Adrenal gland (tissue), 12 donors: ENCODE measurements around the gene SHROOM2. TPM values are rescaled to one million over a fixed set of nuclear protein-coding genes. Genes with fewer than 3 reads are reported as not detected.

ENCODE experiments used
- DNase-seq, 7 donors: peaks; one replicate each; pipeline ENCODE4 v3.0.0-alpha.2; 2019 to 2020
- H3K27ac ChIP-seq, 5 donors: fragments of 200-600 bp; sonication (generic) in 4 of 5; 1 replicate in 3 of 5; 2 replicates in 2 of 5; pipeline versions ENCODE4 v1.5.1 to v1.8.0; 2016 to 2020; ENCODE audit warnings: mild to moderate bottlenecking in 1 of 5
- H3K27me3 ChIP-seq: fragments of 200-600 bp; 2 replicates; pipeline ENCODE4 v1.8.0; 2021
- H3K36me3 ChIP-seq, 2 donors: fragments of 200-600 bp; replicated peaks in 1 of 2; 1 replicate in 1 of 2; 2 replicates in 1 of 2; pipeline versions ENCODE4 v1.5.1 to v1.8.0; 2018 to 2022
- H3K4me1 ChIP-seq, 2 donors: fragments of 200-600 bp; replicated peaks in 1 of 2; 1 replicate in 1 of 2; 2 replicates in 1 of 2; pipeline versions ENCODE4 v1.5.1 to v1.8.0; 2018 to 2021
- H3K4me3 ChIP-seq, 4 donors: fragments of 200-600 bp; sonication (generic) in 3 of 4; one replicate each; pipeline ENCODE4 v1.5.1; 2016 to 2018
- H3K9me3 ChIP-seq, 3 donors: fragments of 200-600 bp; sonication (generic) in 1 of 3; replicated peaks in 1 of 3; 1 replicate in 2 of 3; 2 replicates in 1 of 3; pipeline versions ENCODE4 v1.5.1 to v1.8.0; 2016 to 2021
- POLR2A ChIP-seq, 2 donors: fragments of 450-650 bp; IDR thresholded peaks; one replicate each; pipeline ENCODE4 v1.6.1; 2017; ENCODE audit warnings: antibody characterized with exemption in 2 of 2, mild to moderate bottlenecking in 2 of 2, moderate library complexity in 1 of 2
- WGBS, 4 donors: extraction: QIAGEN DNeasy Blood & Tissue Kit in 2 of 4; methylation state at CpG; one replicate each; pipeline versions ENCODE4 v1.1.5 to v1.1.7; 2013 to 2017; 5-methylcytosine and 5-hydroxymethylcytosine counted together
- intact Hi-C, 2 donors: fragments of 100-400 bp; cut with DNase I; formaldehyde crosslinking; loops; one replicate each; pipeline versions ENCODE4 v1.14.1 to v1.15.0; 2022 to 2023
- polyA plus RNA-seq, 3 donors: library from polyadenylated mRNA; stranded (reverse); fragments of 200-250 nt in 2 of 3; fragments of 350-450 nt in 1 of 3; fragmentation: Illumina TruSeq in 1 of 3; extraction: RNeasy Lipid Tissue Mini Kit (QIAGEN cat#74804) in 1 of 3; gene quantifications; one replicate each; pipeline ENCODE4 v1.2.3, GENCODE V29; 2013 to 2014
- total RNA-seq, 9 donors: library from RNA; depleted of rRNA in 4 of 9; stranded (reverse); fragments of >200 nt in 4 of 9; fragments of 120-200 nt in 1 of 9; fragmentation: NEBNext Ultra II Directional in 1 of 9; extraction: Animal tissue kit (Norgen Biotek cat#: 25700) in 1 of 9; gene quantifications; one replicate each; pipeline versions ENCODE4 v1.1.0 to v1.2.4, GENCODE V29; 2013 to 2023
- TF ChIP-seq, protein P1 (sequence below), 6 experiments: fragments of 450-650 bp in 4 of 6; fragments of 200-600 bp in 2 of 6; sonication (generic) in 1 of 6; IDR thresholded peaks; 1 replicate in 5 of 6; 2 replicates in 1 of 6; pipeline versions ENCODE4 v1.5.1 to v1.8.0; 2016 to 2021; ENCODE audit warnings: antibody characterized with exemption in 6 of 6, mild to moderate bottlenecking in 2 of 6, moderate library complexity in 1 of 6
- donor health status: healthy with polysubstance abuse.
- donor health status: Bipolar disorder and iron deficiency.
- donor health status: DM: yes; HTN: yes; CAD: no.
- donor health status: DM: no; HTN: no; CAD: no.
- donor health status: DM: no; HTN: no; CAD: no.
- donor health status: DM: yes; HTN: yes; CAD: no.

Gene SHROOM2
- total and polyA plus RNA-seq, 12 donors: 1.7 to 7.2 (median 4.0) TPM

GRCh38 chrX:9935436-9935835, 149.2 kb downstream of the SHROOM2 start:
- Histone ChIP-seq H3K36me3 (no peaks in the 10 kb centered on the region), H3K4me1 (no peaks in the 10 kb centered on the region), H3K9me3 (no peaks in the 10 kb centered on the region), H3K27me3 (peaks cover 5% of the 10 kb centered on the region), H3K27ac (no peak overlapping the region), H3K4me3 (no peak overlapping the region)
- intact Hi-C loops: no loop called here
- WGBS, 4 donors: 72 to 90% (median 87%) methylated on average over 2 to 3 of the region's 3 CpGs
- TF ChIP-seq POLR2A (IDR thresholded peaks at IDR 0.05): no peak
- TF ChIP-seq, protein P1, sequence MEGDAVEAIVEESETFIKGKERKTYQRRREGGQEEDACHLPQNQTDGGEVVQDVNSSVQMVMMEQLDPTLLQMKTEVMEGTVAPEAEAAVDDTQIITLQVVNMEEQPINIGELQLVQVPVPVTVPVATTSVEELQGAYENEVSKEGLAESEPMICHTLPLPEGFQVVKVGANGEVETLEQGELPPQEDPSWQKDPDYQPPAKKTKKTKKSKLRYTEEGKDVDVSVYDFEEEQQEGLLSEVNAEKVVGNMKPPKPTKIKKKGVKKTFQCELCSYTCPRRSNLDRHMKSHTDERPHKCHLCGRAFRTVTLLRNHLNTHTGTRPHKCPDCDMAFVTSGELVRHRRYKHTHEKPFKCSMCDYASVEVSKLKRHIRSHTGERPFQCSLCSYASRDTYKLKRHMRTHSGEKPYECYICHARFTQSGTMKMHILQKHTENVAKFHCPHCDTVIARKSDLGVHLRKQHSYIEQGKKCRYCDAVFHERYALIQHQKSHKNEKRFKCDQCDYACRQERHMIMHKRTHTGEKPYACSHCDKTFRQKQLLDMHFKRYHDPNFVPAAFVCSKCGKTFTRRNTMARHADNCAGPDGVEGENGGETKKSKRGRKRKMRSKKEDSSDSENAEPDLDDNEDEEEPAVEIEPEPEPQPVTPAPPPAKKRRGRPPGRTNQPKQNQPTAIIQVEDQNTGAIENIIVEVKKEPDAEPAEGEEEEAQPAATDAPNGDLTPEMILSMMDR (IDR thresholded peaks at IDR 0.05): no peak
- no peak for DNase-seq

- Histone ChIP-seq H3K4me1 (no peaks in the 10 kb centered on the region), H3K27ac (no peak overlapping the region), H3K4me3 (no peak overlapping the region), H3K9me3 (no peaks in the 10 kb centered on the region), H3K36me3 (no peaks in the 10 kb centered on the region), H3K27me3 (peaks cover 5% of the 10 kb centered on the region)
- intact Hi-C loops: no loop called here
- WGBS, 4 donors: 77 to 94% (median 90%) methylated on average over 7 to 8 of the region's 8 CpGs
- TF ChIP-seq, protein P1 (IDR thresholded peaks at IDR 0.05): no peak
- no peak for TF ChIP-seq POLR2A (IDR thresholded peaks at IDR 0.05)
- no peak for DNase-seq
These were observed 151.5 kb downstream of the SHROOM2 start for GRCh38 chrX:9937761-9938160.

GRCh38 chrX:9938516-9938915, 152.3 kb downstream of the SHROOM2 start:
- WGBS, 4 donors: 83 to 95% (median 88%) methylated on average over 5 to 7 of the region's 7 CpGs
- no peak for TF ChIP-seq POLR2A (IDR thresholded peaks at IDR 0.05)
- TF ChIP-seq, protein P1 (IDR thresholded peaks at IDR 0.05): no peak

DNA sequence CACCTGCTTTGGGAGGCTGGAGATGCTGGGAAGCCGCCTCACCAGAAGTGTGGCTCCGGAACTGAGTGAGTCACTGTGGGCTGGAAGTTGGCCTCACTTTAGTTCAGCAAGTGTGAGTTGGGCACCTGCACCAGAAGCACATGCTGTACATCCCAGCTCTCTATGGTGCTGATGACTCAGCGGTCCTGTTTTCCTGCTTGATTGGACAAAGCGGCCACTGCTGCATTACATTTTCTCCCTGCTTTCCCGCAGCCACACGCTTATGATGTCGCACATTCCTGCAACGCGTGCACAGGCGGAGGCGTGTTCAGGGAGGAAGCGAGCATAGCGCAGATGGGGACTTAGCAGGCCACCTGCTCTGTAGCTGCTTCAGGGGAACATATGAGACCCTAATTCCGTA, 154.2 kb downstream of the SHROOM2 start:
- H3K4me3 ChIP-seq: no peak overlapping the region
- no peak for DNase-seq
- no peaks in the 10 kb centered on the region for H3K9me3 ChIP-seq
- no peak overlapping the region for H3K27ac ChIP-seq
- H3K27me3 ChIP-seq: no peaks in the 10 kb centered on the region
- intact Hi-C loops: no loop called here
- H3K36me3 ChIP-seq: no peaks in the 10 kb centered on the region
- no peak for TF ChIP-seq POLR2A (IDR thresholded peaks at IDR 0.05)
- TF ChIP-seq, protein P1 (IDR thresholded peaks at IDR 0.05): no peak
- H3K4me1 ChIP-seq: no peaks in the 10 kb centered on the region
- WGBS, 4 donors: 86 to 96% (median 90%) methylated on average over 9 to 14 of the region's 14 CpGs

More at GRCh38 chrX:9938516-9938915, 152.3 kb downstream of the SHROOM2 start:
- H3K36me3 ChIP-seq: no peaks in the 10 kb centered on the region
- H3K27me3 ChIP-seq: peaks cover 5% of the 10 kb centered on the region
- DNase-seq: no peak
- H3K4me1 ChIP-seq: no peaks in the 10 kb centered on the region
- no peak overlapping the region for H3K27ac ChIP-seq
- intact Hi-C loops: no loop called here
- no peak overlapping the region for H3K4me3 ChIP-seq
- no peaks in the 10 kb centered on the region for H3K9me3 ChIP-seq
